Left ventricle myocardium superior (tissue), 1 donor: ENCODE measurements around the gene NTM. TPM values are rescaled to one million over a fixed set of nuclear protein-coding genes. Genes with fewer than 3 reads are reported as not detected.
"Not testable (repeated sequence)": the region's sequence is repeated elsewhere in the genome, so short reads cannot be mapped to it uniquely, and the experiment has no call there.

Experiments
- ATAC-seq: fragments of 200-7000 bp; cut with Tn5 transposase; one replicate; pipeline ENCODE4 v1.9.1; 2020; ENCODE audit warnings: mild to moderate bottlenecking, moderate library complexity
- DNase-seq: peaks from one replicate; pipeline ENCODE4 v3.0.0-alpha.2; 2020
- intact Hi-C: fragments of 100-400 bp; cut with micrococcal nuclease; formaldehyde crosslinking; loops from one replicate; pipeline ENCODE4 v1.11.0; 2022
- total RNA-seq: library from RNA; stranded (reverse); fragmentation: NEBNext Ultra II Directional; extraction: Animal tissue kit (Norgen Biotek cat#: 25700); gene quantifications from one replicate; pipeline ENCODE4 v1.2.1, GENCODE V29; 2021
- donor health status: DM: no; HTN: yes; CAD: no; lungs with severe emphysema.

The NTM gene
- total RNA-seq, 1 donor from 2014 or later = 3.3 TPM

GRCh38 chr11:131899950-131900580 lies 529.6 kb downstream of the NTM start:
- intact Hi-C loops = no loop called here
- DNase-seq = peak; percentile 49
- ATAC-seq = peak; percentile 88

GRCh38 chr11:131902421-131902820 lies 532.0 kb downstream of the NTM start:
- DNase-seq (no peak), ATAC-seq (no peak)
- intact Hi-C loops = no loop called here

- DNase-seq = no peak
- no peak for ATAC-seq
- intact Hi-C loops = no loop called here
Measured at GRCh38 chr11:131903074-131903473, 532.7 kb downstream of the NTM start.

GRCh38 chr11:131904756-131905155 lies 534.3 kb downstream of the NTM start:
- intact Hi-C loops = no loop called here
- ATAC-seq = no peak
- DNase-seq = no peak

- DNase-seq (no peak), ATAC-seq (no peak)
- intact Hi-C loops = no loop called here
Measured at GRCh38 chr11:131906963-131907362, 536.5 kb downstream of the NTM start.

- ATAC-seq = no peak
- no peak for DNase-seq
- intact Hi-C loops = no loop called here
Measured at GRCh38 chr11:131907371-131907770, 537.0 kb downstream of the NTM start.

GRCh38 chr11:131908316-131908715 lies 537.9 kb downstream of the NTM start:
- intact Hi-C loops = no loop called here
- DNase-seq (no peak), ATAC-seq (no peak)

- ATAC-seq = no peak
- DNase-seq = no peak
- intact Hi-C loops = no loop called here
Measured at GRCh38 chr11:131909426-131910177, 539.2 kb downstream of the NTM start.

- DNase-seq (no peak), ATAC-seq (no peak)
- intact Hi-C loops = no loop called here
Measured at GRCh38 chr11:131910178-131910522, 539.7 kb downstream of the NTM start.

GRCh38 chr11:131910523-131911387 lies 540.3 kb downstream of the NTM start:
- intact Hi-C loops = no loop called here
- DNase-seq = no peak
- peak; percentile 54 for ATAC-seq

- peak; percentile 57 for ATAC-seq
- DNase-seq, intact Hi-C loops: not testable (repeated sequence)
Measured at GRCh38 chr11:131911388-131912032, 541.1 kb downstream of the NTM start.

GRCh38 chr11:131912134-131912533 lies 541.7 kb downstream of the NTM start:
- intact Hi-C loops = no loop called here
- ATAC-seq = no peak

GRCh38 chr11:131913267-131913666 lies 542.9 kb downstream of the NTM start:
- intact Hi-C loops = no loop called here
- ATAC-seq (no peak), DNase-seq (no peak)

More at GRCh38 chr11:131912134-131912533, 541.7 kb downstream of the NTM start:
- DNase-seq = no peak

- intact Hi-C loops = no loop called here
- DNase-seq (no peak), ATAC-seq (no peak)
Measured at GRCh38 chr11:131914361-131914774, 544.0 kb downstream of the NTM start.

- no peak for DNase-seq
- intact Hi-C loops = no loop called here
Measured at GRCh38 chr11:131916638-131917037, 546.2 kb downstream of the NTM start.

GRCh38 chr11:131917634-131918384 lies 547.4 kb downstream of the NTM start:
- ATAC-seq (peak; percentile 17), DNase-seq (no peak)
- intact Hi-C loops = no loop called here

More at GRCh38 chr11:131916638-131917037, 546.2 kb downstream of the NTM start:
- ATAC-seq = peak; percentile 42

GRCh38 chr11:131918663-131919062 lies 548.2 kb downstream of the NTM start:
- intact Hi-C loops = no loop called here
- ATAC-seq (no peak), DNase-seq (no peak)

GRCh38 chr11:131922220-131922619 lies 551.8 kb downstream of the NTM start:
- ATAC-seq (no peak), DNase-seq (no peak)
- intact Hi-C loops = no loop called here

GRCh38 chr11:131923309-131923708 lies 552.9 kb downstream of the NTM start:
- ATAC-seq (no peak), DNase-seq (no peak)
- intact Hi-C loops = no loop called here
